Common myeloid progenitor, CD34-positive (primary cell): Measurements from ENCODE around the gene UBL3.

Source experiments
- CTCF ChIA-PET: fragments of 350-600 bp; sonication (Branson Sonifier 250); formaldehyde crosslinking; loops from one replicate; lab custom pipeline; 2021; ENCODE audit warnings: antibody characterized with exemption; lab: Charles Lee
- POLR2A ChIA-PET: fragments of 350-600 bp; sonication (Branson Sonifier 250); formaldehyde crosslinking; loops from one replicate; lab custom pipeline; 2021; ENCODE audit warnings: antibody characterized with exemption; lab: Charles Lee
- DNase-seq, 3 donors: peaks; one replicate each; pipeline versions ENCODE4 v3.0.0 to v3.0.0-alpha.2; 2013
- H3K27ac ChIP-seq, 2 experiments: 1 replicate in 1 of 2; 2 replicates in 1 of 2; pipeline ENCODE4 v1.7.0; 2013; ENCODE audit warnings: inconsistent platforms in 2 of 2, low read length in 2 of 2, mild to moderate bottlenecking in 2 of 2, low read depth in 1 of 2, moderate library complexity in 1 of 2; ENCODE audit not compliant: severe bottlenecking in 2 of 2, insufficient read depth in 1 of 2, poor library complexity in 1 of 2
- H3K27me3 ChIP-seq, 5 experiments: replicated peaks in 2 of 5; 1 replicate in 3 of 5; 2 replicates in 2 of 5; pipeline versions ENCODE4 v1.6.1 to v1.7.0; 2013; ENCODE audit warnings: low read length in 4 of 5, mild to moderate bottlenecking in 2 of 5, moderate library complexity in 2 of 5, inconsistent platforms in 1 of 5; ENCODE audit not compliant: insufficient read depth in 5 of 5, control insufficient read depth in 4 of 5
- H3K36me3 ChIP-seq, 4 experiments: 1 replicate in 2 of 4; 2 replicates in 2 of 4; pipeline versions ENCODE4 v1.6.1 to v1.7.0; 2013; ENCODE audit warnings: low read length in 3 of 4, control low read depth in 1 of 4, mild to moderate bottlenecking in 1 of 4; ENCODE audit not compliant: control insufficient read depth in 4 of 4, insufficient read depth in 4 of 4
- H3K4me1 ChIP-seq, 4 experiments: 1 replicate in 3 of 4; 2 replicates in 1 of 4; pipeline versions ENCODE4 v1.6.1 to v1.7.1; 2013; ENCODE audit warnings: low read length in 3 of 4, mild to moderate bottlenecking in 3 of 4, control low read depth in 1 of 4, inconsistent platforms in 1 of 4, moderate library complexity in 1 of 4; ENCODE audit not compliant: control insufficient read depth in 4 of 4, insufficient read depth in 4 of 4; ENCODE audit errors: control extremely low read depth in 1 of 4
- H3K4me3 ChIP-seq, 7 experiments: 1 replicate in 4 of 7; 2 replicates in 3 of 7; pipeline versions ENCODE4 v1.5.1 to v1.7.0; 2013; ENCODE audit warnings: mild to moderate bottlenecking in 7 of 7, low read length in 6 of 7, moderate library complexity in 6 of 7, inconsistent platforms in 2 of 7, low read depth in 2 of 7, control low read depth in 1 of 7; ENCODE audit not compliant: insufficient read depth in 4 of 7, control insufficient read depth in 1 of 7; ENCODE audit errors: extremely low read depth in 1 of 7
- H3K9me3 ChIP-seq, 5 experiments: 1 replicate in 4 of 5; 2 replicates in 1 of 5; pipeline versions ENCODE4 v1.6.1 to v1.7.1; 2013; ENCODE audit warnings: low read length in 4 of 5, mild to moderate bottlenecking in 2 of 5, inconsistent platforms in 1 of 5, low read depth in 1 of 5, moderate library complexity in 1 of 5; ENCODE audit not compliant: control insufficient read depth in 4 of 5, insufficient read depth in 2 of 5; ENCODE audit errors: control extremely low read depth in 1 of 5
- WGBS: methylation state at CpG from one replicate; pipeline ENCODE4 v1.1.5; 2013; ENCODE audit not compliant: insufficient coverage; 5-methylcytosine and 5-hydroxymethylcytosine counted together

Gene UBL3

DNA sequence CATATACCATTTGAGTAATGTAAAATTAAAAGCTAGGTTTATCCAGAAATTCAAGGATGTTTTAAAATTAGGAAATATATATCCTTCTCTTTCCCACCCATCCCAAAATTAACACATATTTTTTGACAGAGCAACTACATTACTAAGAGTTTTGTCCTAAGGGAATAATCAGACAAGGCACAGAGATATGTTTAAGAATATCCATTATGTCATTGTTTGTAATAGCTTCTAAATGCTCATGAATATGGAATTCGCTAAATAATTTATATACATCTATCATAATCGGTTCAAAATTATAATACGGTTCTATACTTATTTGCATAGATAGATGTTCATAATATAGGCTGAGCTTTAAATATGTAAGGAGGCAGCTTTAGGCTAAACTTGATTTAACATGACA is 9.8 kb downstream of the UBL3 start:
- Histone ChIP-seq H3K9me3 (no peaks in the 10 kb centered on the region), H3K4me1 (peaks cover 0 to 3% (median 0%) of the 10 kb centered on the region in 4 experiments), H3K4me3 (no peak overlapping the region), H3K36me3 (no peaks in the 10 kb centered on the region), H3K27ac (no peak overlapping the region), H3K27me3 (no peaks in the 10 kb centered on the region)
- WGBS: no CpG with 5 or more reads among the region's 3 CpGs
- no peak for DNase-seq
- ChIA-PET POLR2A (no interaction called here), CTCF (interaction anchor here (0.8 to 3.3 kb wide), 4 partner anchors 9 to 332 kb away, joined by 4 to 14 read pairs (median 8); partner anchors contain the start of gene UBL3)

DNA sequence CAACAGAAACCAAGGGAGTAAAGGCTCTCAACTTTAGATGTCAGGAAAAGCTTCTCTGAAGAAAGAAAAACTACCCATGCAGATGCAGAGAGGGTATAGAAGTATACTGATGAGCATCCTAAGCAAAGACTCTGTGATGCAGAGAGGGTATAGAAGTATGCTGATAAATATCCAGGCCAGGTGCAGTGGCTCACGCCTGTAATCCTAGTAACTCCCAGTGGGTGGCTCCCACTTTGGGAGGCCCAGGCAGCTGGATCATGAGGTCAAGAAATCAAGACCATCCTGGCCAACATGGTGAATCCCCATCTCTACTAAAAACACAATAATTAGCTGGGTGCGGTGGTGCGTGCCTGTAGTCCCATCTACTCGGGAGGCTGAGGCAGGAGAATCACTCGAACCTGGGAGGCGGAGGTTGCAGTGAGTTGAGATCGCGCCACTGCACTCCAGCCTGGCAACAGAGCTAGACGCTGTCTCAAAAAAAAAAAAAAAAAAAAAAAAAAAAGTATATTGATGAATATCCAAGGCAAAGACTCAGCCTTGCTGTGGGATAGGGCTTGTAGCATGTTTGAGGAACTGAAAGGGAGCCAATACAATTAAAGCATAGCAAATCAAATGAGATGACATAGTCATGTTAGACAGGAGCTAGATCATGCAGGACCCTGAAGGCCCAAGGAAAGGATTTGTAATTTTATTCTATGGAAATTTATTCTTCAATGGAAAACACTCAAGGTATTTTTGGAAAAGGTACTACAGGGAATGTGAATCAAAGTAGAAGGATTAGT is 14.9 kb downstream of the UBL3 start:
- H3K27ac ChIP-seq: no peak overlapping the region
- no peaks in the 10 kb centered on the region for H3K9me3 ChIP-seq
- H3K4me3 ChIP-seq: no peak overlapping the region
- DNase-seq: no peak
- no peaks in the 10 kb centered on the region for H3K4me1 ChIP-seq
- 93% methylated on average over 3 of the region's 9 CpGs for WGBS
- H3K27me3 ChIP-seq: no peaks in the 10 kb centered on the region
- ChIA-PET POLR2A (interaction anchor here (0.6 kb wide), 1 partner anchor 31 kb away, joined by 3 read pairs; no protein-coding TSS in a partner anchor), CTCF (interaction anchor here (2.8 kb wide), 1 partner anchor 9 kb away, joined by 10 read pairs; no protein-coding TSS in a partner anchor)
- H3K36me3 ChIP-seq: peaks cover 0 to 4% (median 0%) of the 10 kb centered on the region in 4 experiments

DNA sequence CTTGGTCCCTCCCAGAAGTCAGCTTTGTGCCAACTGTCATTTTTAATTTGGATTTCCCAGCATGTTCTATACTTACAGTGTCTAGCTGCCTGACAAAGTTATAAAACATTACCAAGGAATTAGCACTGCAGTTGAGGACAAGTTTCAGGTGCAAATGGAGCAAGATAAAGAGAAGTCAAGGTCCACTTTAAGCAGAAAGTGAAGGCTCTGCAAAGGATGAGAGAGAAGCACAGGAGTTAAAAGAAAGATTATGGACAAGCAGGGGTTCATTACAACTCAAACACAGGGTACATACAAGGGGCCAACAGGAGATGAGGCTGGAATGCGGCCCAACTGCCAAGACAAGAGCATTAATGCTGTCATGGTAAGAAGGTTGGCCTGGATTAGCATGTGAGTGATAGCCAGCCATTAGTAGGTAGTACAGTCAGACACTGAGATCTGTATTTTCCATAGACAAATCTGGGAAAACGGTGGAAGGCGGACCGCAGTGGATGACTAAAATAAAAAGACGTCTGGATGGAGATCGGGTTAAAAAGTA is 17.6 kb downstream of the UBL3 start:
- 98% methylated on average over 6 of the region's 6 CpGs for WGBS
- Histone ChIP-seq H3K4me1 (no peaks in the 10 kb centered on the region), H3K4me3 (no peak overlapping the region), H3K36me3 (peaks cover 0 to 4% (median 0%) of the 10 kb centered on the region in 4 experiments), H3K27ac (no peak overlapping the region), H3K9me3 (no peaks in the 10 kb centered on the region), H3K27me3 (no peaks in the 10 kb centered on the region)
- no peak for DNase-seq
- POLR2A ChIA-PET: no interaction called here
- CTCF ChIA-PET: interaction anchor here (2.8 kb wide), 1 partner anchor 12 kb away, joined by 10 read pairs; no protein-coding TSS in a partner anchor

DNA sequence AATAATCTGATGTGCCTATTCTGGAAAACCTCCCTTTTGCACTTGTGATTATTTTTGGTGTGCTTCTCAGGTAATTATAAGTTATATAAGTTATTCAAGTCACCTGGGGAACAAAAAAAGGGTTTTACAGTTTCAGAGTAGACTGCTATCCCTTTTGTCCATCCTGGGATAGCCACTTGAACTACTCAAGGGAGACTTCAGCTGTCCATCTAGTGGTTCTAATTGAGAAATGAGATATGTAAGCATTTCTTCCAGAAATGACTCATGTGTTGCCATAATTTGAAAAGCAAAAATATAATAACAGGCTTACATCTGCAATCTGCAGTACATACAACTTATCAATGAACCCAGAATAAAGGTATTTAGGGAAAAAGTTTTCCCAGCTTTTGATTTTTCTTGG is 20.4 kb downstream of the UBL3 start:
- DNase-seq: no peak
- no peaks in the 10 kb centered on the region for H3K27me3 ChIP-seq
- H3K36me3 ChIP-seq: peaks cover 0 to 4% (median 0%) of the 10 kb centered on the region in 4 experiments
- ChIA-PET CTCF (interaction anchor here (1.5 to 2.6 kb wide), 2 partner anchors 13 to 15 kb away, joined by 3 to 7 read pairs; no protein-coding TSS in a partner anchor), POLR2A (no interaction called here)
- no peak overlapping the region for H3K4me3 ChIP-seq
- H3K4me1 ChIP-seq: no peaks in the 10 kb centered on the region
- no peak overlapping the region for H3K27ac ChIP-seq
- H3K9me3 ChIP-seq: no peaks in the 10 kb centered on the region

DNA sequence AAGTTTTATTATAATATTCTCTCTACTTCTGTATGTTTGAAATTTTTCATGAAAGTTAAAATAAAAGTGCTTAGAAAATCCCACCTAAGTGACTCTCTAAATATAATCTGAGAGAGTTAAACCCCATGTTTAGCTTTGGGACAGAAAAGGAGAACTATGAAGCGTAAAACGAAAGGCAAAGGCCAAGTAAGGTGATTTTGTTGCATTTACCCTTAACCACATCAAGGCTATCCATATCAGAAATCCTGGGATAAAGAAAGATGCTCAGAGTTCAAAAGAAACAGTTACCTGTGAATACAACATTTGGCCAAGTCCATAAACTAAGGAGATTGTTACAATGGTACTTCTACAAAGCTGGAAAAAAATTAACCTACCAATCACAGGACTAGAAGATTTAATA is 31.3 kb downstream of the UBL3 start:
- peaks cover 0 to 2% (median 0%) of the 10 kb centered on the region in 4 experiments for H3K36me3 ChIP-seq
- peaks cover 0 to 2% (median 0%) of the 10 kb centered on the region in 5 experiments for H3K9me3 ChIP-seq
- DNase-seq: peak in 2 of 3 donors; percentile 42 to 58
- no peaks in the 10 kb centered on the region for H3K27me3 ChIP-seq
- peak overlapping the region in 1 of 7 experiments; percentile 62 for H3K4me3 ChIP-seq
- peak overlapping the region in 1 of 2 experiments; percentile 84 for H3K27ac ChIP-seq
- H3K4me1 ChIP-seq: peaks cover 13 to 40% (median 28%) of the 10 kb centered on the region in 4 experiments
- ChIA-PET POLR2A (no interaction called here), CTCF (interaction anchor here (1.2 to 1.4 kb wide), 3 partner anchors 9 to 47 kb away, joined by 3 to 4 read pairs (median 4); no protein-coding TSS in a partner anchor)
- WGBS: 33% methylated on average over 2 of the region's 2 CpGs

DNA sequence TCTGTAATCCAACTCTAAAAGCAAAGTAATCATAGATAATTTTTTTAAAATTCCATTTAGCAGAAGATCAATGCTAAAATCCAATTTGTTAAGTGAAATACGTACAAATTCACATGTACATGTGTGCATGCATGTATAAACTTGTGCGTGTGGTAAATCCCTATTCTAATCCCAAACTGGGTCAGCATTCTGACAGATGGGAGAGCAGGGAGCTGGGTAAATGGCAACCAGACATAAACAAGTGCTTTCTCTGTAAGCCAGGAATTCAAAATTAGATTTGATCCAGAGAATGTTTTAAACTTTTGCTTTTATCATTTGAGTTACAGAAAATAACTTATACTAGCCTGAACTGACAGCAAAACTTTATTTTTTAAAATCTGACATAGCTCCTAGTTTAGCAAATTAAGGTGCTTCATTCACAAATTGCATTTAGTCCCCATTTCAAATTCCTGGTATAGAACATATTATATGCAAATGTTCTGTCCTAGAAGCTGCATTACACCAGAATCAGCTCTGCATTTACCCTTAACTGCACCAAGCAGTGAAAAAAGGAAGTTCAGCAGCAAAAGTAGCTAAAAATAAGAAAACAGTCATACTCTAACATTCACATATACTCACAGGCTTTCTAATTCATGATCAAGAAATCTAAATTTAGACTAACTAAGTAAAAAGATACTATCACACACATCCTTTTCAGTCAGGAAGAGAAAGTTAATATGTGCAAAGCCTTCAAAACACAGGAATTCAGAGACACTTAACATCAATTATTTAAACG is 32.6 kb downstream of the UBL3 start:
- peak; percentile 24 to 76 (median 68) for DNase-seq
- Histone ChIP-seq H3K36me3 (peaks cover 0 to 2% (median 0%) of the 10 kb centered on the region in 4 experiments), H3K4me3 (peak overlapping the region in 6 of 7 experiments; percentile 23 to 67 (median 38)), H3K27ac (peak overlapping the region; percentile 42 to 84), H3K9me3 (peaks cover 0 to 2% (median 0%) of the 10 kb centered on the region in 5 experiments), H3K27me3 (no peaks in the 10 kb centered on the region), H3K4me1 (peaks cover 13 to 40% (median 28%) of the 10 kb centered on the region in 4 experiments)
- 6% methylated on average over 2 of the region's 3 CpGs for WGBS
- POLR2A ChIA-PET: no interaction called here
- CTCF ChIA-PET: interaction anchor here (0.9 to 1.8 kb wide), 5 partner anchors 25 to 81 kb away, joined by 3 to 7 read pairs (median 4); no protein-coding TSS in a partner anchor
